ENCODE measurements around the gene DNAJB4.

DNA sequence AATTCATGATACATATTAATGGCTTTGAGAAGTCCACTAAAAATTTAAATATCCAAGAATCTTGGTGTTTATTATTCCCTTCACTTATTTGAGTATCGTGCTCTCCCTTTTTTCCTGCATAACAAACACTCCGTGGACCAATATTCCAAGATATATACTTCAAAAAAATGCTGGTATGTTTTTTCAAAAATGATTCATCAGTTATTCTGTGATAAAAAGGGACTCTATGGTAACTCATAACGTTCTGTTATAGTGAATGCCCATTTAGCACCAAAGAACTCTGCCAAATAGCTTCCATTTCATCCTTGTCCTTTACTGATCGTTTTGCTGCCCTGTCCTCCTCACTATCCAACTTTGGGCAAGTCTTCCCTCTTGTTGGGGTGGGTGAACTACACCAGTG is 53.9 kb downstream of the DNAJB4 start:
- TF ChIP-seq, protein P1, sequence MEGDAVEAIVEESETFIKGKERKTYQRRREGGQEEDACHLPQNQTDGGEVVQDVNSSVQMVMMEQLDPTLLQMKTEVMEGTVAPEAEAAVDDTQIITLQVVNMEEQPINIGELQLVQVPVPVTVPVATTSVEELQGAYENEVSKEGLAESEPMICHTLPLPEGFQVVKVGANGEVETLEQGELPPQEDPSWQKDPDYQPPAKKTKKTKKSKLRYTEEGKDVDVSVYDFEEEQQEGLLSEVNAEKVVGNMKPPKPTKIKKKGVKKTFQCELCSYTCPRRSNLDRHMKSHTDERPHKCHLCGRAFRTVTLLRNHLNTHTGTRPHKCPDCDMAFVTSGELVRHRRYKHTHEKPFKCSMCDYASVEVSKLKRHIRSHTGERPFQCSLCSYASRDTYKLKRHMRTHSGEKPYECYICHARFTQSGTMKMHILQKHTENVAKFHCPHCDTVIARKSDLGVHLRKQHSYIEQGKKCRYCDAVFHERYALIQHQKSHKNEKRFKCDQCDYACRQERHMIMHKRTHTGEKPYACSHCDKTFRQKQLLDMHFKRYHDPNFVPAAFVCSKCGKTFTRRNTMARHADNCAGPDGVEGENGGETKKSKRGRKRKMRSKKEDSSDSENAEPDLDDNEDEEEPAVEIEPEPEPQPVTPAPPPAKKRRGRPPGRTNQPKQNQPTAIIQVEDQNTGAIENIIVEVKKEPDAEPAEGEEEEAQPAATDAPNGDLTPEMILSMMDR (conservative IDR thresholded peaks at IDR 0.05) = no peak
- no peak for TF ChIP-seq EZH2 (IDR thresholded peaks at IDR 0.05; ENCODE audit: low read depth)
